HG02973 (cell line): Measurements from ENCODE around the gene FRMD4B.

ENCODE experiments used
- ATAC-seq: cut with Tn5 transposase; IDR thresholded peaks from one replicate; pipeline ENCODE4 v1.9.1; 2021; ENCODE audit warnings: moderate library complexity; ENCODE audit not compliant: unreplicated experiment

Gene FRMD4B

GRCh38 chr3:69385723-69386555 lies at the start of gene FRMD4B:
Gene FRMD4B (minus strand): TSS chr3:69386088. CDS start chr3:69385989, 99 bp downstream.
- no peak for ATAC-seq

- no peak for ATAC-seq
These were observed 48.1 kb upstream of the FRMD4B start for GRCh38 chr3:69433969-69434325.

- no peak for ATAC-seq
These were observed 47.5 kb upstream of the FRMD4B start for GRCh38 chr3:69433121-69433968.

GRCh38 chr3:69428657-69429255 lies 42.9 kb upstream of the FRMD4B start:
- no peak for ATAC-seq

- ATAC-seq, result no peak
These were observed 41.0 kb upstream of the FRMD4B start for GRCh38 chr3:69426967-69427304.

GRCh38 chr3:69426291-69426966 lies 40.5 kb upstream of the FRMD4B start:
- no peak for ATAC-seq

GRCh38 chr3:69425249-69425648 lies 39.4 kb upstream of the FRMD4B start:
- ATAC-seq, result peak; percentile 86

GRCh38 chr3:69423463-69424155 lies 37.7 kb upstream of the FRMD4B start:
- no peak for ATAC-seq

- ATAC-seq, result no peak
These were observed 36.9 kb upstream of the FRMD4B start for GRCh38 chr3:69422751-69423150.

GRCh38 chr3:69420781-69421520 lies 35.1 kb upstream of the FRMD4B start:
- no peak for ATAC-seq

- ATAC-seq, result no peak
These were observed 33.4 kb upstream of the FRMD4B start for GRCh38 chr3:69419276-69419675.

GRCh38 chr3:69417541-69418078 lies 31.7 kb upstream of the FRMD4B start:
- no peak for ATAC-seq

GRCh38 chr3:69413551-69414207 lies 27.8 kb upstream of the FRMD4B start:
- no peak for ATAC-seq

- ATAC-seq, result no peak
These were observed 25.5 kb upstream of the FRMD4B start for GRCh38 chr3:69411346-69411745.

- ATAC-seq, result peak; percentile 98
These were observed 24.4 kb upstream of the FRMD4B start for GRCh38 chr3:69410301-69410700.

- no peak for ATAC-seq
These were observed 23.9 kb upstream of the FRMD4B start for GRCh38 chr3:69409831-69410230.

GRCh38 chr3:69409011-69409410 lies 23.1 kb upstream of the FRMD4B start:
- ATAC-seq, result no peak

- ATAC-seq, result no peak
These were observed 22.7 kb upstream of the FRMD4B start for GRCh38 chr3:69408542-69408941.

GRCh38 chr3:69407908-69408307 lies 22.0 kb upstream of the FRMD4B start:
- ATAC-seq, result no peak
